ENCODE data around the gene SLC27A1.

SLC27A1 gene

DNA sequence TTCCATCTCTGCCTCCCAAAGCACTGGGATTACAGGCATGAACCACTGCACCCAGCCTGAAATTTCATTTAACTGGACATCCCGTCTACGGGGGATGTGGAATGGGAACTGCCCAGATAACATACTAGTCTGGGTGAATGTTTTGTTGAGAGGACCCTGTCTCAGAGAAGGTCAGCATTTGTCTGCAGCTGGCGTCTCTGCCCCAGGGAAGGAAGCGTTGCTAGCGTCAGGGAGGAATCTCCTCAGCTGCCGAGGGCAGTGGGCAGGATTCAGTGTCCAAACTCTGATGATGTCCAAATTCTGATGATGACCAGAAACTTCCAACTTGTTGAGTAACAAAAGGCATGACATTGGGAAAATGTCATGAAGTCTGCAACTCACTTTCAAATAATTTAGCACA is 12.7 kb upstream of the SLC27A1 start:
- no peak for DNase-seq (ENCODE audit: low spot score)
- in situ Hi-C loops (cut with MboI; ENCODE audit: low pct_unique_long_range_greater_than_20kb, low sequenced_read_pairs, unreplicated experiment), result no loop called here
- TF ChIP-seq, protein P1, sequence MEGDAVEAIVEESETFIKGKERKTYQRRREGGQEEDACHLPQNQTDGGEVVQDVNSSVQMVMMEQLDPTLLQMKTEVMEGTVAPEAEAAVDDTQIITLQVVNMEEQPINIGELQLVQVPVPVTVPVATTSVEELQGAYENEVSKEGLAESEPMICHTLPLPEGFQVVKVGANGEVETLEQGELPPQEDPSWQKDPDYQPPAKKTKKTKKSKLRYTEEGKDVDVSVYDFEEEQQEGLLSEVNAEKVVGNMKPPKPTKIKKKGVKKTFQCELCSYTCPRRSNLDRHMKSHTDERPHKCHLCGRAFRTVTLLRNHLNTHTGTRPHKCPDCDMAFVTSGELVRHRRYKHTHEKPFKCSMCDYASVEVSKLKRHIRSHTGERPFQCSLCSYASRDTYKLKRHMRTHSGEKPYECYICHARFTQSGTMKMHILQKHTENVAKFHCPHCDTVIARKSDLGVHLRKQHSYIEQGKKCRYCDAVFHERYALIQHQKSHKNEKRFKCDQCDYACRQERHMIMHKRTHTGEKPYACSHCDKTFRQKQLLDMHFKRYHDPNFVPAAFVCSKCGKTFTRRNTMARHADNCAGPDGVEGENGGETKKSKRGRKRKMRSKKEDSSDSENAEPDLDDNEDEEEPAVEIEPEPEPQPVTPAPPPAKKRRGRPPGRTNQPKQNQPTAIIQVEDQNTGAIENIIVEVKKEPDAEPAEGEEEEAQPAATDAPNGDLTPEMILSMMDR (IDR thresholded peaks at IDR 0.05; ENCODE audit: extremely low read depth, insufficient read depth, missing control alignments), result no peak

DNA sequence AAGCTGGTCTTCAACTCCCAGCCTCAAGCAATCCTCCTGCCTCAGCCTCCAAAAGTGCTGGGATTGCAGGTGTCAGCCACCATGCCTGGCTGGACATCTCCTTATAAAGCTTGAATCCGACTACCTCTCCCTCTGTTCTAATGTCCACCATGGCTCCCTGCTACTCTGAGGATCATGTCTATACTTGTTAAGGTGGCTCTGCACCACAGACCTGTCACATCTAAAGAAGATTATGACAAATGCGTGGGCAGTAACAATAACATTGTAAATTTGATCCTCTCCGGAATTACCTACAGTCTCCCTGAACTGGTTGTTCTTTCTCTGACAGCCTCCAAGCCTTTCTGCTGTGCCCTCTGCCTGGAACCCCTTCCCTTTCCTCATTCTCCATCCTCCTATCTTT is 11.4 kb upstream of the SLC27A1 start:
- TF ChIP-seq, protein P1 (IDR thresholded peaks at IDR 0.05; ENCODE audit: extremely low read depth, insufficient read depth, missing control alignments), result no peak
- no peak for DNase-seq (ENCODE audit: low spot score)
- in situ Hi-C loops (cut with MboI; ENCODE audit: low pct_unique_long_range_greater_than_20kb, low sequenced_read_pairs, unreplicated experiment), result no loop called here

DNA sequence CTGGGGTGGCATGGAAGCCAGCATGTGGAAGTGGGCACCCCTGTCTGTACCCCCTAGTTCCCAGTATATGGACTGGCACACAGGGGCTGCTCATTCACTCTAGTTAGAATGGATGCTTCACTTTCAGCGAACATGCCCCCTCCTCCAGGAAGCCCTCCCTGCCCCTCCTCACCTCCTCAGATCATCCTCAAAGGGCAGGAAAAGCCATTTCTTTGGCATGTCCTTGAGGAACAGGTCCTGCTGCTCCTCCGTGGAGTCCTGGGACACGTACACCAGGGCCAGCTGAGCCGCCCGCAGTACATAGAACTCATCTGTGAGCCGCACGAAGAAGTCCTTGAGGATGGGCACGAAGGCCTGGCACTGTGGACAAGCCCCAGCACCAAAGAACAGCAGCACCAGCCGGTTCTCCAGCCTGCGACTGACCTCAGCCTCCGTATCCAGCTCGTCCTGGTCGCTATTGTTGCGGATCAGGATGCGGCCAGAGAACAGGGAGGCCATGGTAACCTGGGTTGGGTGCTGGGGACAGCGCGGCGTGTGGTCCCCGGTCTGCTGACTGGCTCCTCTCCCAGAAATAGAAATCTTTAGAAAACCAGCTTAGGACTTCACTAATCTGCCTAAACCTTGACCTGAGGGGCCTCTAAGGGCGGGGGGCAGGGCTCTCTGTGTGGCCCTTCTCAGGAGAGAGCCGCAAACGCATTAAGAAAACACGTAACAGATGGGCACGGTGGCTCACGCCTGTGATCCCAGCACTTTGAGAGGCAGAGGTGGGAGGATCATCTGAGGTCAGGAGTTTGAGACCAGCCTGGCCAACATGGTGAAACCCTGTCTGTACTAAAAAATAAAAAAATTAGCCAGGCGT is 9.7 kb upstream of the SLC27A1 start, which contains the start of gene NXNL1:
NXNL1 (minus strand) TSS at position 555 of the 859 bp plus-strand sequence; CDS start at position 498, 57 bp downstream.
- in situ Hi-C loops (cut with MboI; ENCODE audit: low pct_unique_long_range_greater_than_20kb, low sequenced_read_pairs, unreplicated experiment), result no loop called here
- TF ChIP-seq, protein P1 (IDR thresholded peaks at IDR 0.05; ENCODE audit: extremely low read depth, insufficient read depth, missing control alignments), result no peak

DNA sequence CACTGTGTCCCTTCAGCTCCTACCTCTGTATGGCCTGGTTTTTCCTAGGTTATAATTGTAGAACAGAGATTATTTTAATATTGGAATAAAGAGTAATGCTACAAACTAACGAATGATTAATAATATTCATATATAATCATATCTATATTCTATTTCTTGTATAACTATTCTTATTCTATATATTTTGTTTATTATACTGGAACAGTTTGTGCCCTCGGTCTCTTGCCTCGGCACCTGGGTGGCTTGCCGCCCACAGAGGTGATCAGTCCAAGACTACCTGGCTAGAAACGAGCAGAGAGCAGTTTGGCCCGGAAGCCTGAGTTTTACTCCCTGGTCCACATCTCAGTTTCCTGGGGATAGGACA is 3.9 kb upstream of the SLC27A1 start:
- DNase-seq (ENCODE audit: low spot score), result no peak
- TF ChIP-seq, protein P1 (IDR thresholded peaks at IDR 0.05; ENCODE audit: extremely low read depth, insufficient read depth, missing control alignments), result peak; percentile 6
- in situ Hi-C loops (cut with MboI; ENCODE audit: low pct_unique_long_range_greater_than_20kb, low sequenced_read_pairs, unreplicated experiment), result no loop called here

More for the DNA sequence above, 9.7 kb upstream of the SLC27A1 start, which contains the start of gene NXNL1:
- DNase-seq (ENCODE audit: low spot score), result no peak

DNA sequence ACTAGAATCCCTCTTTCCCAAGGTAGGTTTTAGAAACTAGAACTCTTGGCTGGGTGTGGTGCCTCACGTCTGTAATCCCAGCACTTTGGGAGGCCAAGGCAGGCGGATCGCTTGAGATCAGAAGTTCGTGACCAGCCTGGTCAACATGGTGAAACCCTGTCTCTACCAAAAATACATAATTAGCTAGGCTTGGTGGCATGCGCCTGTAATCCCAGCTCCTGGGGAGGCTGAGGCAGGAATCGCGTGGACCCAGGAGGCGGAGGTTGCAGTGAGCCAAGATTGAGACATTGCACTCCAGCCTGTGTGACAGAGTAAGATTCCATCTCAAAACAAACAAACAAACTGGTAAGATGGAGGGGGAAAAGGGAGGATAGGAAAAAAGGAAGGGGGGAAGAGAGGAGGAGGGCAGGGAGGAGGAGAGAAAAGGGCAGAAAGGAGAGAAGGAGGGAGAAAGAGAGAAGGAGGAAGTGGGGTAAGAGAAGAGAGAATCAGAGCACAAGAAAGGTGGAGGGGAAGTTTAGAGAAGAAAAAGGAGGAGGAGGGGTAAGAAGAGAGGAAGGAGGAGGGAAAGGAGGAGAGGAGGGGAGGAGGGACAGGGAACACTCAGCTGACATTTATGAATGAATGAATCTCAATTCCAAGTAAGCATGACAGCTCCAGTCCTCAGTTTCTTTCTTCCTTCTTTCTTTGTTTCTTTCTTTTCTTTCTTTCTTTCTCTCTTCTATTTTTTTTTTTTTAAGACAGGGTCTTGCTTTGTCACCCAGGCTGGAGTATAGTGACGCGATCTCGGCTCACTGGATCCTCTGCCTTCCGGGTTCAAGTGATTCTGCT is 2.6 kb upstream of the SLC27A1 start:
- TF ChIP-seq, protein P1 (IDR thresholded peaks at IDR 0.05; ENCODE audit: extremely low read depth, insufficient read depth, missing control alignments), result no peak
- in situ Hi-C loops (cut with MboI; ENCODE audit: low pct_unique_long_range_greater_than_20kb, low sequenced_read_pairs, unreplicated experiment), result no loop called here
- DNase-seq (ENCODE audit: low spot score), result no peak

DNA sequence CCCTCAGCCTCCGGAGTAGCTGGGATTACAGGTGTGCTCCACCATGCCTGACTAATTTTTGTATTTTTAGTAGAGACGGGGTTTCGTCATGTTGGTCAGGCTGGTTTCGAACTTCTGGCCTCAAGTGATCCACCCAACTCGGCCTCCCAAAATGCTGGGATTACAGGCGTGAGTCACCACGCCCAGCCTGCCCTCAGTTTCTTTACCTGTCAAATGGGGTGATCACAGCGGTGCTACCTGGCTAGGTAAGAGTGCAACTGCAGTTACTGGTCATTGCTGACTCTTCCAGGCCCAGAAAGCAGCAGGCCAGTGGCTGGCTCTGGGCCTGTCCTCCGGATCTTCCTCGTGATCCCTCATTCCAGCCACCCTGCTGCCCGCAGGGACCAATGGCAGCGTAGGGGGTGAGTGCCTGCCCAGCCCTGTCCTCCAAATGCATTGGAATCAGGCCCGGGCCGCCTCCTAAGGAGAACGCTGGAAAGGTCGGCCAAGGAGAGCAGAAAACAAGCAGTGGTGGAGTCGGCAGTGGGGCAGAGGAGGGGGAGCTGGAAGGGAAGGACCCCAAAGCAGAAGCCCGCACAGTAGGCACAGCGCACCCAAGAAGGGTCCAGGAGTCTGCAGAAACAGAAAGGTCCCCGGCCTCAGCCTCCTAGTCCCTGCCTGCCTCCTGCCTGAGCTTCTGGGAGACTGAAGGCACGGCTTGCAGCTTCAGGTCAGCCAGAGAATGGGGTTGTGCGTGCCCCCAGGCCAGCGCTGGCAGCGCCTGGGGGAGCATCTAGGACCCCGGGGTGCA is 1.8 kb upstream of the SLC27A1 start:
- in situ Hi-C loops (cut with MboI; ENCODE audit: low pct_unique_long_range_greater_than_20kb, low sequenced_read_pairs, unreplicated experiment), result no loop called here
- TF ChIP-seq, protein P1 (IDR thresholded peaks at IDR 0.05; ENCODE audit: extremely low read depth, insufficient read depth, missing control alignments), result no peak
- no peak for DNase-seq (ENCODE audit: low spot score)

Measured in GM13977 (cell line).